Endothelial cell of umbilical vein (primary cell): ENCODE measurements around the gene OR52M1.

Experiments used
- EZH2 ChIP-seq: IDR thresholded peaks from 2 replicates; pipeline ENCODE4 v1.6.1; 2012; ENCODE audit warnings: borderline replicate concordance, low read depth, mild to moderate bottlenecking, moderate library complexity, low read length, inconsistent platforms; ENCODE audit not compliant: severe bottlenecking
- TF ChIP-seq, protein P1 (sequence below), 2 donors: IDR thresholded peaks; 1 replicate in 1 of 2; 2 replicates in 1 of 2; pipeline ENCODE4 v1.5.1; 2011; ENCODE audit warnings: low read length in 2 of 2, mild to moderate bottlenecking in 2 of 2, moderate library complexity in 2 of 2, control low read depth in 1 of 2, inconsistent platforms in 1 of 2, low read depth in 1 of 2; ENCODE audit not compliant: insufficient read depth in 1 of 2; ENCODE audit errors: extremely low read depth in 1 of 2
- TF ChIP-seq, protein P2 (sequence below): IDR thresholded peaks from 2 replicates; pipeline ENCODE4 v1.6.1; 2011; ENCODE audit not compliant: insufficient read depth, insufficient read length

DNA sequence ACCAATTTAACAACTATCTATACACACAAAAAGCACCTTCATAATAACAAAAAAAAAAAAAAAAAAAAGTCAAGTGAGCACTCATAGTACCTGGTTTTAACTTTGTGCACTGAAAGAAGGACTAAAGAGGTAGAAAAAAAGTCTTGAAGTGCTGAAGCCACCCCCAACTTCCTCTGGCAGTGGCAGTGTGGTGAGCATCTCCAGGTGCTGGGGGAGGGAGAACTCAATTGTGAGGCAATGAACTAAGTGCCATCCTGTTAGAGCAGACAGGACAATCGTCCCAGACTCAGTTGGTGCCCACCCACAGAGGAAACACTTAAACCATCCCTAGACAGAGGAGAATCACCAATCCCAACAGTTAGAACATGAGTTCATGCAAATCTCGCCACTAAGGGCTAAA lies 22.7 kb upstream of the OR52M1 start:
- TF ChIP-seq EZH2: no peak
- TF ChIP-seq, protein P1, sequence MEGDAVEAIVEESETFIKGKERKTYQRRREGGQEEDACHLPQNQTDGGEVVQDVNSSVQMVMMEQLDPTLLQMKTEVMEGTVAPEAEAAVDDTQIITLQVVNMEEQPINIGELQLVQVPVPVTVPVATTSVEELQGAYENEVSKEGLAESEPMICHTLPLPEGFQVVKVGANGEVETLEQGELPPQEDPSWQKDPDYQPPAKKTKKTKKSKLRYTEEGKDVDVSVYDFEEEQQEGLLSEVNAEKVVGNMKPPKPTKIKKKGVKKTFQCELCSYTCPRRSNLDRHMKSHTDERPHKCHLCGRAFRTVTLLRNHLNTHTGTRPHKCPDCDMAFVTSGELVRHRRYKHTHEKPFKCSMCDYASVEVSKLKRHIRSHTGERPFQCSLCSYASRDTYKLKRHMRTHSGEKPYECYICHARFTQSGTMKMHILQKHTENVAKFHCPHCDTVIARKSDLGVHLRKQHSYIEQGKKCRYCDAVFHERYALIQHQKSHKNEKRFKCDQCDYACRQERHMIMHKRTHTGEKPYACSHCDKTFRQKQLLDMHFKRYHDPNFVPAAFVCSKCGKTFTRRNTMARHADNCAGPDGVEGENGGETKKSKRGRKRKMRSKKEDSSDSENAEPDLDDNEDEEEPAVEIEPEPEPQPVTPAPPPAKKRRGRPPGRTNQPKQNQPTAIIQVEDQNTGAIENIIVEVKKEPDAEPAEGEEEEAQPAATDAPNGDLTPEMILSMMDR (IDR thresholded peaks at IDR 0.05; ENCODE audit: extremely low read depth in 1 of 2, insufficient read depth in 1 of 2, low read depth in 1 of 2, low read length in 2 of 2): no peak
- TF ChIP-seq, protein P2, sequence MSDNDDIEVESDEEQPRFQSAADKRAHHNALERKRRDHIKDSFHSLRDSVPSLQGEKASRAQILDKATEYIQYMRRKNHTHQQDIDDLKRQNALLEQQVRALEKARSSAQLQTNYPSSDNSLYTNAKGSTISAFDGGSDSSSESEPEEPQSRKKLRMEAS: no peak
